PFSK-1 (cell line): ENCODE data around the gene SH2D3C.
A peak's percentile ranks its signal among the peaks of the same experiment; 100 is the strongest.

Experiments used
- FOXP2 ChIP-seq: optimal IDR thresholded peaks from 2 replicates; pipeline ENCODE3; 2011; ENCODE audit warnings: borderline replicate concordance, control low read depth, inconsistent platforms; ENCODE audit not compliant: insufficient read depth; ENCODE audit errors: extremely low read length, extremely low read depth
- POLR2AphosphoS5 ChIP-seq: IDR thresholded peaks from 2 replicates; pipeline ENCODE4 v1.6.1; 2012; ENCODE audit warnings: low read depth, mild to moderate bottlenecking, control low read depth, low read length, moderate library complexity
- SIN3A ChIP-seq: IDR thresholded peaks from 2 replicates; pipeline ENCODE4 v1.6.1; 2012; ENCODE audit warnings: mild to moderate bottlenecking, low read length, moderate library complexity, borderline replicate concordance; ENCODE audit not compliant: insufficient read depth
- TAF1 ChIP-seq: IDR thresholded peaks from 2 replicates; pipeline ENCODE4 v1.6.1; 2012; ENCODE audit warnings: low read length, control low read depth, borderline replicate concordance; ENCODE audit not compliant: insufficient read depth
- TF ChIP-seq, protein P1 (sequence below), 2 experiments: IDR thresholded peaks; 2 replicates each; pipeline versions ENCODE4 v1.6.1 to v1.8.0; 2011 to 2012; ENCODE audit warnings: low read depth in 2 of 2, low read length in 2 of 2, control low read depth in 1 of 2, inconsistent platforms in 1 of 2, mild to moderate bottlenecking in 1 of 2, moderate library complexity in 1 of 2; ENCODE audit not compliant: insufficient read depth in 1 of 2

Gene SH2D3C

DNA sequence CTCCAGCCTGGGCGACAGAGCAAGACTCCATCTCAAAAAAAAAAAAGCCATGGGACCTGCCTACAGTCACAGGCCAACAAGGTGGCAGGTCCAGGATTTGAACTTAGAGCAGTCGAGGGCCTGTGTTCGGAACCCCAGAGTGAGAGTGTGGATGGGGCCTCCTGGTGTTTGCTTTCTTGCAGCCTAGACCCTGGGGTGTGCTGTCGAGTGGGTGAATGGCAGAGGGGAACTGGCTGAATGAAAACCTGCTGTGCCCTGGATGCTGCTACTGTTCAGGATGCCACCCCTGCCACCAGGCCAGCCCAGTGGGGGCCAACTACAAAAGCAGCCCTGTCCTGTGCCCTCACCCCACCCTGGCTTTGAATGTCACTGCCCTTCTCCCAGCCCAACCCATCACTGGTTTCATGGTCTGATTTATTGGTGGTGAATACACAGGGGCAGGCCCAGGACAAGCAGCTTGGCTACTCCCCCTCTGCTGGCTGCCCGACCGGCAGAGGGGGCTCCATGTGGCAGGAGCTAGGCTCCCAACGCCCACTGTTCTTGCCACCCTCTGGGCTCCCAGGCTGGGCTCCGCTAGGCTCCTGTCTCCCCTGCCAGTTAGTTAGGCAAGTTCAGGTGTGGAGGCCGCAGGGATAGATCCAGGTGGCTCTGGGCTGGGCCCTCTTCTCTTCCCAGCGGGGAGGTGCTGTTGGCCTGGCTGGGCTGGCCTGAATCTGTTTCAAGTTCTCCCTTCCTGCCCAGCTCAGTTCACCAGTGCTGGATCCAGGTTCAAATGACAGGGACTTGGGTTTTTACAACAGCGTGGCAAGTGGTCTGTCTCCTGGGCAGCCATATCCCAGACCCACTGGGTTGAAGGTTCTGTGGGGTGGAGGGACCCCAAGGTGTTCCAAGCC, 36.4 kb upstream of the SH2D3C start:
- TF ChIP-seq TAF1 = no peak
- no peak for TF ChIP-seq FOXP2
- no peak; the same call in 1 of the 2 replicates for TF ChIP-seq POLR2AphosphoS5
- TF ChIP-seq SIN3A = no peak
- TF ChIP-seq, protein P1, sequence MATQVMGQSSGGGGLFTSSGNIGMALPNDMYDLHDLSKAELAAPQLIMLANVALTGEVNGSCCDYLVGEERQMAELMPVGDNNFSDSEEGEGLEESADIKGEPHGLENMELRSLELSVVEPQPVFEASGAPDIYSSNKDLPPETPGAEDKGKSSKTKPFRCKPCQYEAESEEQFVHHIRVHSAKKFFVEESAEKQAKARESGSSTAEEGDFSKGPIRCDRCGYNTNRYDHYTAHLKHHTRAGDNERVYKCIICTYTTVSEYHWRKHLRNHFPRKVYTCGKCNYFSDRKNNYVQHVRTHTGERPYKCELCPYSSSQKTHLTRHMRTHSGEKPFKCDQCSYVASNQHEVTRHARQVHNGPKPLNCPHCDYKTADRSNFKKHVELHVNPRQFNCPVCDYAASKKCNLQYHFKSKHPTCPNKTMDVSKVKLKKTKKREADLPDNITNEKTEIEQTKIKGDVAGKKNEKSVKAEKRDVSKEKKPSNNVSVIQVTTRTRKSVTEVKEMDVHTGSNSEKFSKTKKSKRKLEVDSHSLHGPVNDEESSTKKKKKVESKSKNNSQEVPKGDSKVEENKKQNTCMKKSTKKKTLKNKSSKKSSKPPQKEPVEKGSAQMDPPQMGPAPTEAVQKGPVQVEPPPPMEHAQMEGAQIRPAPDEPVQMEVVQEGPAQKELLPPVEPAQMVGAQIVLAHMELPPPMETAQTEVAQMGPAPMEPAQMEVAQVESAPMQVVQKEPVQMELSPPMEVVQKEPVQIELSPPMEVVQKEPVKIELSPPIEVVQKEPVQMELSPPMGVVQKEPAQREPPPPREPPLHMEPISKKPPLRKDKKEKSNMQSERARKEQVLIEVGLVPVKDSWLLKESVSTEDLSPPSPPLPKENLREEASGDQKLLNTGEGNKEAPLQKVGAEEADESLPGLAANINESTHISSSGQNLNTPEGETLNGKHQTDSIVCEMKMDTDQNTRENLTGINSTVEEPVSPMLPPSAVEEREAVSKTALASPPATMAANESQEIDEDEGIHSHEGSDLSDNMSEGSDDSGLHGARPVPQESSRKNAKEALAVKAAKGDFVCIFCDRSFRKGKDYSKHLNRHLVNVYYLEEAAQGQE (IDR thresholded peaks at IDR 0.05; ENCODE audit: insufficient read depth in 1 of 2, low read depth in 2 of 2, low read length in 2 of 2) = no peak

DNA sequence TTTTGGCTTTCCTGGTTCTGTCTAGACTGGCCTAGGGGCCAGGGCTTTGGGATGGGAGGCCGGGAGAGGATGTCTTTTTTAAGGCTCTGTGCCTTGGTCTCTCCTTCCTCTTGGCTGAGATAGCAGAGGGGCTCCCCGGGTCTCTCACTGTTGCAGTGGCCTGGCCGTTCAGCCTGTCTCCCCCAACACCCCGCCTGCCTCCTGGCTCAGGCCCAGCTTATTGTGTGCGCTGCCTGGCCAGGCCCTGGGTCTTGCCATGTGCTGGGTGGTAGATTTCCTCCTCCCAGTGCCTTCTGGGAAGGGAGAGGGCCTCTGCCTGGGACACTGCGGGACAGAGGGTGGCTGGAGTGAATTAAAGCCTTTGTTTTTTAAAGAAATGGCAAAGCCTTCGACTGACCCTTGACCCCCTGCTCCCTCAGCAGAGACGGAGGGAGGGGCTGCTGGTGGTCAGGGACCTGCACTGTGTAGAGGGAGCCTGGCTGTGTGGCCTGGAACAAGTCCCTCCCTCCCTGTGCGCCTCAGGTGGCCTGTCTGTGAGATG, 35.3 kb upstream of the SH2D3C start:
- TF ChIP-seq POLR2AphosphoS5 = 0 out of 2 replicates have a peak, but pooled peaks have one; percentile 7
- TF ChIP-seq, protein P1 (IDR thresholded peaks at IDR 0.05; ENCODE audit: insufficient read depth in 1 of 2, low read depth in 2 of 2, low read length in 2 of 2) = no peak

DNA sequence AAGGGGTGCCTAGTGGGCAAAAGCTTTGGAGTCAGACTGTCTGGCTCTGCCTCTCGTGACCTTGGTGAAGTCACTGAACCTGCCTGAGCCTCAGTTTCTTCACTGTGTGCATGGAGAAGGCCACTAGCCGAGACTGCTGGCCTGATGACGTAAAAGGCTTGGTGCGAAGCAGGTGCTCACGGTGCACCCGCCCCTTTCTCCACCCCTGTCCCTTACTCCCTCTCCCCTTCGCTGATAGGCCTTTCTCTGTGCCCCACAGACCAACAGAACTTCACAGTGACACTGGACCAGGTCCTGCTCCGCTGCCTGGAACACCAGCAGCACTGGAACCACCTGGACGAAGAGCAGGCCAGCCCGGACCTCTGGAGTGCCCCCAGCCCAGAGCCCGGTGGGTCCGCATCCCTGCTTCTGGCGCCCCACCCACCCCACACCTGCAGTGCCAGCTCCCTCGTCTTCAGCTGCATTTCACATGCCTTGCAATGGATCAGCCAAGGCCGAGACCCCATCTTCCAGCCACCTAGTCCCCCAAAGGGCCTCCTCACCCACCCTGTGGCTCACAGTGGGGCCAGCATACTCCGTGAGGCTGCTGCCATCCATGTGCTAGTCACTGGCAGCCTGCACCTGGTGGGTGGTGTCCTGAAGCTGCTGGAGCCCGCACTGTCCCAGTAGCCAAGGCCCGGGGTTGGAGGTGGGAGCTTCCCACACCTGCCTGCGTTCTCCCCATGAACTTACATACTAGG, 34.6 kb upstream of the SH2D3C start:
- no peak for TF ChIP-seq POLR2AphosphoS5
- TF ChIP-seq TAF1 = no peak
- TF ChIP-seq FOXP2 = no peak
- TF ChIP-seq, protein P1 (IDR thresholded peaks at IDR 0.05; ENCODE audit: insufficient read depth in 1 of 2, low read depth in 2 of 2, low read length in 2 of 2) = no peak
- no peak for TF ChIP-seq SIN3A

DNA sequence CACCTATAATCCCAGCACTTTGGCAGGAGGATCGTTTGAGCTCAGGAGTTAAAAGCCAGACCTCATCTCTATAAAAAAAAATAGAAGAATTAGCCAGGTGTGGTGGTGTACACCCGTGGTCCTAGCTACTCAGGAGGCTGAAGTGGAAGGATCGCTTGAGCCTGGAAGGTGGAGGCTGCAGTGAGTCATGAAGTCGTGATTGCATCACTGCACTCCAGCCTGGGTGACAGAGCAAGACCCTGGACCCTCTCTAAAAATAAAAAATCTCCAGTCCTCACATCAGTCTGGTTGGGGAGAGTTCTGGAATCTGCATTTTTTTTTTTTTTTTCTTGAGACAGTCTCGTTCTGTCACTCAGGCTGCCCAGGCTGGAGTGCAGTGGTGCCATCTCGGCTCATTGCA, 33.5 kb upstream of the SH2D3C start:
- TF ChIP-seq SIN3A (no peak), FOXP2 (no peak), POLR2AphosphoS5 (no peak), TAF1 (no peak)
- TF ChIP-seq, protein P1 (IDR thresholded peaks at IDR 0.05; ENCODE audit: insufficient read depth in 1 of 2, low read depth in 2 of 2, low read length in 2 of 2) = no peak
